Stimulated activated CD4-positive, alpha-beta T cell treated with anti-CD3 and anti-CD28 coated beads, Interleukin-12 subunit alpha, Interleukin-12 subunit beta, amount 100 ng/mL, for 24 hours (primary cell): ENCODE measurements around the gene MGAT1.

Experiments used
- DNase-seq, 2 experiments: peaks; one replicate each; pipeline ENCODE4 v3.0.0-alpha.2; 2020; ENCODE audit warnings: low read depth in 2 of 2

MGAT1 gene

GRCh38 chr5:180824630-180825476 lies 22.2 kb upstream of the MGAT1 start:
- no peak for DNase-seq

GRCh38 chr5:180823940-180824629 lies 21.5 kb upstream of the MGAT1 start:
- no peak for DNase-seq

GRCh38 chr5:180823346-180823745 lies 20.7 kb upstream of the MGAT1 start:
- DNase-seq = no peak

GRCh38 chr5:180821538-180821937 lies 18.9 kb upstream of the MGAT1 start:
- DNase-seq = no peak

- no peak for DNase-seq
Measured at GRCh38 chr5:180820788-180821321, 18.2 kb upstream of the MGAT1 start.

- DNase-seq = no peak
Measured at GRCh38 chr5:180818677-180819341, 16.2 kb upstream of the MGAT1 start.

- no peak for DNase-seq
Measured at GRCh38 chr5:180817893-180818674, 15.5 kb upstream of the MGAT1 start.

GRCh38 chr5:180816608-180817534 lies 14.3 kb upstream of the MGAT1 start:
- no peak for DNase-seq

- no peak for DNase-seq
Measured at GRCh38 chr5:180815293-180815917, 12.8 kb upstream of the MGAT1 start.

- DNase-seq = no peak
Measured at GRCh38 chr5:180813420-180813819, 10.8 kb upstream of the MGAT1 start.

GRCh38 chr5:180811623-180812124 lies 9.1 kb upstream of the MGAT1 start:
- DNase-seq = no peak

- DNase-seq = no peak
Measured at GRCh38 chr5:180810959-180811622, 8.5 kb upstream of the MGAT1 start.

GRCh38 chr5:180810210-180810958 lies 7.8 kb upstream of the MGAT1 start:
- peak; percentile 90 to 91 for DNase-seq

GRCh38 chr5:180809403-180810209 lies 7.0 kb upstream of the MGAT1 start:
- peak; percentile 73 to 90 for DNase-seq

- DNase-seq = no peak
Measured at GRCh38 chr5:180808461-180809000, 5.9 kb upstream of the MGAT1 start.

- no peak for DNase-seq
Measured at GRCh38 chr5:180807654-180808414, 5.2 kb upstream of the MGAT1 start.

- no peak for DNase-seq
Measured at GRCh38 chr5:180807046-180807445, 4.4 kb upstream of the MGAT1 start.
